WERI-Rb-1 (cell line): Measurements from ENCODE around the gene HNRNPAB.
"Not testable (repeated sequence)": the region's sequence is repeated elsewhere in the genome, so short reads cannot be mapped to it uniquely, and the experiment has no call there.

Experiments
- DNase-seq: peaks from one replicate; pipeline ENCODE4 v3.0.0-alpha.2; 2020
- H3K27ac ChIP-seq: fragments of 250-450 bp; sonication (Bioruptor Pico); 2 replicates; pipeline ENCODE4 v1.5.1; 2020; ENCODE audit warnings: mild to moderate bottlenecking, moderate library complexity
- H3K27me3 ChIP-seq: fragments of 250-450 bp; sonication (Bioruptor Pico); 2 replicates; pipeline ENCODE4 v1.5.1; 2021; ENCODE audit warnings: mild to moderate bottlenecking, low read depth, moderate library complexity; ENCODE audit not compliant: insufficient read depth, severe bottlenecking
- H3K36me3 ChIP-seq: fragments of 250-450 bp; sonication (Bioruptor Pico); 2 replicates; pipeline ENCODE4 v1.5.1; 2020; ENCODE audit warnings: mild to moderate bottlenecking, moderate library complexity
- H3K4me3 ChIP-seq: 2 replicates; pipeline ENCODE4 v1.5.1; 2011; ENCODE audit warnings: low read depth, mild to moderate bottlenecking, control low read depth, low read length
- H3K9me3 ChIP-seq: fragments of 250-450 bp; sonication (Bioruptor Pico); 2 replicates; pipeline ENCODE4 v1.5.1; 2021; ENCODE audit warnings: mild to moderate bottlenecking, moderate library complexity; ENCODE audit not compliant: severe bottlenecking
- TF ChIP-seq, protein P1 (sequence below): IDR thresholded peaks from 2 replicates; pipeline ENCODE4 v1.5.1; 2011; ENCODE audit warnings: low read depth, mild to moderate bottlenecking, control low read depth, inconsistent platforms, low read length

The HNRNPAB gene

DNA sequence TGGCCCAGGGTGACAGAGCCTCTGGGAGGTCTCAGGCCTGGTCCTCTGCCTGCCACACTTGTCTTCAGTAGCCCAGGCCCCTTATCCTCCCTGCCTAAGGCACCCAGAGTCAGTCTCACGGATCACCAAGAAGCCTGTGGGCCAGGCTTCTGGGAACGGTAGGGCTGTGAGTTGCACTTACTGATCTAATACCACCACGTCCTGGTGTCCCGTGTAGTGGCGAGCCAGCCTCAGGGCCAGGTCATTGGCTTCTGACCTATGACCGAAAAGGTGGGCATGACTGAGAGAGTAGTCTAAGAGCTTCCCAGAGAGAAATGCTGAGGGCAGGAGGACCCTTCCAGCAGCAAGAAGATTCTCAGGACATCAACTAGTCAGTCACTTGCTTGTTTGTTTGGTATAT, 20.8 kb downstream of the HNRNPAB start:
- TF ChIP-seq, protein P1, sequence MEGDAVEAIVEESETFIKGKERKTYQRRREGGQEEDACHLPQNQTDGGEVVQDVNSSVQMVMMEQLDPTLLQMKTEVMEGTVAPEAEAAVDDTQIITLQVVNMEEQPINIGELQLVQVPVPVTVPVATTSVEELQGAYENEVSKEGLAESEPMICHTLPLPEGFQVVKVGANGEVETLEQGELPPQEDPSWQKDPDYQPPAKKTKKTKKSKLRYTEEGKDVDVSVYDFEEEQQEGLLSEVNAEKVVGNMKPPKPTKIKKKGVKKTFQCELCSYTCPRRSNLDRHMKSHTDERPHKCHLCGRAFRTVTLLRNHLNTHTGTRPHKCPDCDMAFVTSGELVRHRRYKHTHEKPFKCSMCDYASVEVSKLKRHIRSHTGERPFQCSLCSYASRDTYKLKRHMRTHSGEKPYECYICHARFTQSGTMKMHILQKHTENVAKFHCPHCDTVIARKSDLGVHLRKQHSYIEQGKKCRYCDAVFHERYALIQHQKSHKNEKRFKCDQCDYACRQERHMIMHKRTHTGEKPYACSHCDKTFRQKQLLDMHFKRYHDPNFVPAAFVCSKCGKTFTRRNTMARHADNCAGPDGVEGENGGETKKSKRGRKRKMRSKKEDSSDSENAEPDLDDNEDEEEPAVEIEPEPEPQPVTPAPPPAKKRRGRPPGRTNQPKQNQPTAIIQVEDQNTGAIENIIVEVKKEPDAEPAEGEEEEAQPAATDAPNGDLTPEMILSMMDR, result no peak
- Histone ChIP-seq H3K27me3 (no peaks in the 10 kb centered on the region), H3K4me3 (no peak overlapping the region), H3K9me3 (no peaks in the 10 kb centered on the region), H3K36me3 (no peaks in the 10 kb centered on the region), H3K27ac (no peak overlapping the region)
- DNase-seq, result no peak

DNA sequence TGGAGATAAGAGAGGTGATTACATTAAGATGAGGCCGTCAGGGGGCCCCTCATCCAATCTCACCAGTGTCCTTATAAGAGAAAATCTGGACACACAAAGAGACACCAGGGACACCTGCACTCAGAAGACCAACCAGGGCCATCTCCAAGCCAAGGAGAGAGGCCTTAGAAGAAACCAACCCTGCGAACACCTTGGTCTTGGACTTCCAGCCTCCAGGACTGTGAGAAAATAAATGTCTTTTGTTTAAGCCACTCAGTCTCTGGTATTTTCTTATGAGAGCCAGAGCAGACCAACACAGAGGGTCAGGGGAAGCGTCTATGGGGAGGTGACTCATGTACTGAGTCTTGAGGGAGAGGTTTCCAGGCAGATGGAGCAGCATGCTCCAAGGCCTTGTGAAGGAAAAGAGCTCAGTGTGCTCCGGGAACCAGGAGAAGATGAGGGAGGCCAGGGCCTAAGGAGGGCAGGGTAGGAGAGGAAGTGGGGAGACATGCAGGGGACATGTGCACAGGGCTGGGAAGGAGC, 22.9 kb downstream of the HNRNPAB start:
- DNase-seq, result no peak
- no peaks in the 10 kb centered on the region for H3K27me3 ChIP-seq
- no peak overlapping the region for H3K4me3 ChIP-seq
- TF ChIP-seq, protein P1, result no peak
- no peak overlapping the region for H3K27ac ChIP-seq
- no peaks in the 10 kb centered on the region; the same call in 1 of the 2 replicates for H3K36me3 ChIP-seq
- H3K9me3 ChIP-seq, result no peaks in the 10 kb centered on the region

DNA sequence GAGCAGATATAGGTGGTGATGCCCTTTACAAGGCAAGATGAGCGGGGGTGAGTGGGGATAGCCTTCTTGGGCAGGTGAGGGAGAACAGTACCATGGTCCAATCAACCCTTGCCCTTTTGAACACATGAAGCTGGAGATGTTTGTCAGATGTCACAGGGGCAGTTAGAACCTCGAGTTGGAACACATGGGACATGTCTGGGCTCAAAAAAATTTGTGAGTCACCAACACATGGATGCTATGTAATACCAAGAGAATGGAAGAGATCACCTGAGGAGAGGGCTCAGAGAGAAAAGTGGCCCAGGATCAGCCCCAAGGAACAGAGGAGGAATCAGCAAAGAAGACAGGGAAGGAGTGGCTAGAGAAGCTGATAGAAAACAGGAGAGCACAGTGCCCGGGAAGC, 23.6 kb downstream of the HNRNPAB start:
- no peaks in the 10 kb centered on the region; the same call in 1 of the 2 replicates for H3K36me3 ChIP-seq
- no peak overlapping the region for H3K4me3 ChIP-seq
- H3K27me3 ChIP-seq, result no peaks in the 10 kb centered on the region
- H3K27ac ChIP-seq, result no peak overlapping the region
- DNase-seq, result no peak
- TF ChIP-seq, protein P1, result no peak
- H3K9me3 ChIP-seq, result no peaks in the 10 kb centered on the region

DNA sequence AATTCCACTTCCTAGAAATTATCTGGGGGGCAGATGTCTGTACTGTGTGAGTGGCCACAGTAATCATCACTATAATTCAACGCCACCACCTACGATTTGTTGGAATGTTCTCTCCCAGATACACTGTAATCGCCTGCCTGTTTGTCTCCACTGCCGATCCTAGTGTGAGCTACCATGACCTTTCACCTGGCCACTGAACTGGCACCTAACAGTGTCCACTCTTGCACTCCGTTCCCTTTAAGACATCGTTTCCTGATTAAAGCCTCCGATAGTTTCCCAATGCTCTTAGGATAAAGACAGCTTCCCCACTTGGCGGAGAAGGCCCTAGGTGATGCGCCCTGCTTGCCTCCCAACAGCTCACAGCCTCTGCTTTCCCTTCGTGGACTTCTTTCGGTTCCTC, 24.3 kb downstream of the HNRNPAB start:
- TF ChIP-seq, protein P1, result no peak
- H3K27ac ChIP-seq, result no peak overlapping the region
- no peak for DNase-seq
- H3K9me3 ChIP-seq, result no peaks in the 10 kb centered on the region
- no peak overlapping the region for H3K4me3 ChIP-seq
- no peaks in the 10 kb centered on the region for H3K27me3 ChIP-seq
- no peaks in the 10 kb centered on the region; the same call in 1 of the 2 replicates for H3K36me3 ChIP-seq

DNA sequence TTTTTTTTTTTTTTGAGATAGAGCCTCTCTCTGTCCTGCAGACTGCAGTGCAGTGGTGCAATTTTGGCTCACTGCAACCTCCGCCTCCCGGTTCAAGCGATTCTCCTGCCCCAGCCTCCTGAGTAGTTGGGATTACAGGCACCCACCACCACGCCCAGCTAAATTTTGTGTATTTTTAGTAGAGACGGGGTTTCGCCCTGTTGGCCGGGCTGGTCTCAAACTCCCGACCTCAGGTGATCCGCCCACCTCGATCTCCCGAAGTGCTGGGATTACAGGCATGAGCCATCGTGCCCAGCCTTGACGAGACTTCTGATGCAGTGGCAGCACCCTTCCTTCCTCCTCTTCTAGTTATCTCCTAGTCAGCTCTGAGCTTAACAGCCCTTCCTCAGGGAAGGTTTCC, 24.8 kb downstream of the HNRNPAB start:
- H3K27me3 ChIP-seq, H3K27ac ChIP-seq, DNase-seq, H3K4me3 ChIP-seq, H3K36me3 ChIP-seq, H3K9me3 ChIP-seq: not testable (repeated sequence)

DNA sequence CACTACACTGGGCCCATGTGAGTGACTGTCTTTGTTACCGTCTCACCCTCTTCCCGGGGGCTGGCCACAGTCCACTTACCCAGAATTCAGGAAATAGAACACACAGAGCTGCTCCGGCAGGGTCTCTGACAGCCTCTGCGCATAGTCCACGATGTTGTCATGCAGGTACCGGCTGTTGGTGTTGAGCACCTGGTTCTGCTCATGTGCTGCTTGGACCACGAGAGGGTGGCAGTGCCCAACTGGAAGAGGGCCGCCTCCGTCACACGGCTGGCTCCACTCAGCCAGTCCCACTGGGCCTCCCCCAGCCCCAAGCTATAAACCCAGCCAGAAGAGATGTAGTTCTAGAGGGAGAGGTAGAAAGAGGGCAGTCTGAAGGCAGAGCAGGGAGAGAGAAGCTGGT, 25.5 kb downstream of the HNRNPAB start:
- H3K4me3 ChIP-seq, result no peak overlapping the region
- no peaks in the 10 kb centered on the region for H3K9me3 ChIP-seq
- H3K27ac ChIP-seq, result no peak overlapping the region
- no peaks in the 10 kb centered on the region for H3K27me3 ChIP-seq
- DNase-seq, result no peak
- TF ChIP-seq, protein P1, result no peak
- H3K36me3 ChIP-seq, result no peaks in the 10 kb centered on the region; the same call in 1 of the 2 replicates
